Right atrium auricular region (tissue), 2 donors: ENCODE results near the gene TET2. TPM values are rescaled to one million over a fixed set of nuclear protein-coding genes. Genes with fewer than 3 reads are reported as not detected.

Experiments used
- DNase-seq: peaks from one replicate; pipeline ENCODE4 v3.0.0-alpha.2; 2019; ENCODE audit warnings: low spot score
- H3K27ac ChIP-seq, 2 donors: fragments of 200-600 bp; sonication (generic); 1 replicate in 1 of 2; 2 replicates in 1 of 2; pipeline ENCODE4 v1.5.1; 2016 to 2019
- H3K27me3 ChIP-seq, 2 donors: fragments of 200-600 bp; sonication (generic); one replicate each; pipeline versions ENCODE4 v1.5.1 to v1.6.0; 2017 to 2019
- H3K36me3 ChIP-seq: fragments of 200-600 bp; sonication (generic); one replicate; pipeline ENCODE4 v1.5.1; 2016
- H3K4me1 ChIP-seq, 2 donors: fragments of 200-600 bp; sonication (generic); one replicate each; pipeline versions ENCODE4 v1.5.1 to v1.6.0; 2017 to 2019
- H3K4me3 ChIP-seq, 2 donors: fragments of 200-600 bp; sonication (generic); 1 replicate in 1 of 2; 2 replicates in 1 of 2; pipeline ENCODE4 v1.5.1; 2017 to 2019; ENCODE audit warnings: mild to moderate bottlenecking in 1 of 2, moderate library complexity in 1 of 2
- H3K9me3 ChIP-seq, 2 donors: fragments of 200-600 bp; sonication (generic); one replicate each; pipeline ENCODE4 v1.5.1; 2019
- total RNA-seq, 2 donors: library from RNA; depleted of rRNA; stranded (reverse); fragments of >200 nt; gene quantifications; one replicate each; pipeline ENCODE4 v1.1.0, GENCODE V29; 2016
- TF ChIP-seq, protein P1 (sequence below), 2 donors: fragments of 200-600 bp; sonication (generic); IDR thresholded peaks; one replicate each; pipeline ENCODE4 v1.5.1; 2019; ENCODE audit warnings: antibody characterized with exemption in 2 of 2

The TET2 gene
- total RNA-seq, 2 donors from 2014 or later = 15.4 to 16.2 TPM

DNA sequence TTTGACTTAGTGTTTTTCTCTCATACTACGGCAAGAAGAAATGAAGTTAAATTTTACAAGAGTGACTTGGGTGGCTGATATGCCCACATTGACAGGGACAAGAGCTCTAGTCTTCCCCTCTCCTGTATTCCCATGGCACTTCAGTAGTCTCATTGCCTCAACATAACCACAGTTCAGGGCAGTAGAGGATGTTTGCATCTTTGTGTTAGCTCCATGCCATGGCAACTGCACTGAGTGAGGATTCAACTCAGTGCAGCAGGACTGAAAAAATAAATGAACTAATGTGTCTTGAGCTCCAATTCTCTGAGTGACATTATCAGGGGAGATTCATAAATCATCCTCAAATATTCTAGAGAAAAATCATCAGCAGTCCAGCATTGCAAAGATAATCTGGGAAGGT, 78.8 kb downstream of the TET2 start:
- Histone ChIP-seq H3K27me3 (no peaks in the 10 kb centered on the region), H3K36me3 (no peaks in the 10 kb centered on the region), H3K9me3 (no peaks in the 10 kb centered on the region), H3K4me3 (no peak overlapping the region), H3K4me1 (peaks cover 0 to 18% of the 10 kb centered on the region in 2 donors), H3K27ac (no peak overlapping the region)
- DNase-seq = no peak
- TF ChIP-seq, protein P1, sequence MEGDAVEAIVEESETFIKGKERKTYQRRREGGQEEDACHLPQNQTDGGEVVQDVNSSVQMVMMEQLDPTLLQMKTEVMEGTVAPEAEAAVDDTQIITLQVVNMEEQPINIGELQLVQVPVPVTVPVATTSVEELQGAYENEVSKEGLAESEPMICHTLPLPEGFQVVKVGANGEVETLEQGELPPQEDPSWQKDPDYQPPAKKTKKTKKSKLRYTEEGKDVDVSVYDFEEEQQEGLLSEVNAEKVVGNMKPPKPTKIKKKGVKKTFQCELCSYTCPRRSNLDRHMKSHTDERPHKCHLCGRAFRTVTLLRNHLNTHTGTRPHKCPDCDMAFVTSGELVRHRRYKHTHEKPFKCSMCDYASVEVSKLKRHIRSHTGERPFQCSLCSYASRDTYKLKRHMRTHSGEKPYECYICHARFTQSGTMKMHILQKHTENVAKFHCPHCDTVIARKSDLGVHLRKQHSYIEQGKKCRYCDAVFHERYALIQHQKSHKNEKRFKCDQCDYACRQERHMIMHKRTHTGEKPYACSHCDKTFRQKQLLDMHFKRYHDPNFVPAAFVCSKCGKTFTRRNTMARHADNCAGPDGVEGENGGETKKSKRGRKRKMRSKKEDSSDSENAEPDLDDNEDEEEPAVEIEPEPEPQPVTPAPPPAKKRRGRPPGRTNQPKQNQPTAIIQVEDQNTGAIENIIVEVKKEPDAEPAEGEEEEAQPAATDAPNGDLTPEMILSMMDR (IDR thresholded peaks at IDR 0.05) = no peak

DNA sequence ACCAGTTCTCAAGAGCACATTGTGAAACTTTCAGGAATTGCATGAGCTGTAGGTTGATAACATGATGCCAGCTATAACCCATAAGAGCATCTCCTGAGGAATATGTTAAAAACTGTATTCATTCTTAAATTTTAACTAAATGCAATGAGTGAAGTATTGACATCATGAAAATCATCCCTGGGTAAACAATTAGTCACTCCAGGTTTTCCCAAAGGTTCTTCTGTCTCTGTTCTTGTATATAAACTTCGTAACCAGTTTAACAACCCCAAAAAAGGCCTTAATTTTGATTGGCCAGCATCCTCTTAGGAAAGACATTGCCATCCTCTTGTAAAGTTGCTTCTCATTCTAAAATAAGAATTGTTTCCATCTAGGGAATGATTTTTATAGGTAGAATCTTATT, 80.4 kb downstream of the TET2 start:
- no peaks in the 10 kb centered on the region for H3K27me3 ChIP-seq

DNA sequence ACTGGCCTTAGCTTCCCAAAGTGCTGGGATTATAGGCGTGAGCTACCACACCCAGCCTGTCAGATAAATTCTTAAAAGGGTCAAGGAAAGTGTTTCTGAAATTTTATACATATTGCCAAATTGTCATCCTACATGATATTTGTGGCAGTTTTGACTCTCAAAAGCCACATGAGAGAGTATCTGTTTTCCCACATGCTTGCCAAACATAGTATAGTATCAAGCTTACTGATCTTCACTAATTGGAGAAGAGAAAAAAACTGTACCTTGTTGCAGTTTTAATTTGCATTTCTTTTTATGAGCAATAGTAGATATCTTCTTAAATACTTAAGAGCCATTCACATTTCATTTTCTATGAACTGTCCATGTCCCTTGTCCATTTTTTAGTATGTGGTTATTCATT, 83.6 kb downstream of the TET2 start:
- no peak for DNase-seq
- Histone ChIP-seq H3K27me3 (no peaks in the 10 kb centered on the region), H3K27ac (no peak overlapping the region), H3K4me1 (peaks cover 0 to 6% of the 10 kb centered on the region in 2 donors), H3K9me3 (no peaks in the 10 kb centered on the region), H3K36me3 (peaks cover 11% of the 10 kb centered on the region), H3K4me3 (no peak overlapping the region)
- TF ChIP-seq, protein P1 (IDR thresholded peaks at IDR 0.05) = no peak

More for the DNA sequence above, 80.4 kb downstream of the TET2 start:
- TF ChIP-seq, protein P1 (IDR thresholded peaks at IDR 0.05) = no peak
- Histone ChIP-seq H3K9me3 (no peaks in the 10 kb centered on the region), H3K27ac (no peak overlapping the region), H3K4me3 (no peak overlapping the region), H3K36me3 (no peaks in the 10 kb centered on the region), H3K4me1 (peaks cover 0 to 18% of the 10 kb centered on the region in 2 donors)
- DNase-seq = no peak

DNA sequence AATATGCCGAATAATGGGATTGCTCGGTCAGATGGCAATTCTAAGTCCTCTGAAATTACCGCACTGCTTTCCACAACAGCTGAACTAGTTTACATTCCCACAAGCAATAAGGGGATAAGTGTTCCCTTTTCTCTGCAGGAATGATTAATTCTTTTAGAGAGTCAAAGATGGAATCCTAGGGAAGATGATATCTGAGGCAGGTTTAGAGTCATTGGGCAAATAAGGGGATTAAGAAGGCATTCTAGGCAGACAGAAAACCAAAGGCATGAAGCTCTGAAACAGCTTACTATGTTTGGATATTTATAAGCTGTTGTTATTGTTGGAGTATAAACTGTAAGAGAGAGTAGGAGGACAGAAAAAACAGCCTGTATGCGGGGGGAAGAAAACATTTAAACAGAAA, 85.7 kb downstream of the TET2 start:
- TF ChIP-seq, protein P1 (IDR thresholded peaks at IDR 0.05) = no peak
- Histone ChIP-seq H3K36me3 (peaks cover 23% of the 10 kb centered on the region), H3K4me1 (peaks cover 0 to 12% of the 10 kb centered on the region in 2 donors), H3K4me3 (no peak overlapping the region), H3K27me3 (no peaks in the 10 kb centered on the region), H3K27ac (no peak overlapping the region), H3K9me3 (no peaks in the 10 kb centered on the region)
- DNase-seq = no peak

DNA sequence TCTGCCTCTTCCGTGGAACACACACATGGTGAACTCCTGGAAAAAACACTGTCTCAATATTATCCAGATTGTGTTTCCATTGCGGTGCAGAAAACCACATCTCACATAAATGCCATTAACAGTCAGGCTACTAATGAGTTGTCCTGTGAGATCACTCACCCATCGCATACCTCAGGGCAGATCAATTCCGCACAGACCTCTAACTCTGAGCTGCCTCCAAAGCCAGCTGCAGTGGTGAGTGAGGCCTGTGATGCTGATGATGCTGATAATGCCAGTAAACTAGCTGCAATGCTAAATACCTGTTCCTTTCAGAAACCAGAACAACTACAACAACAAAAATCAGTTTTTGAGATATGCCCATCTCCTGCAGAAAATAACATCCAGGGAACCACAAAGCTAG, 87.9 kb downstream of the TET2 start:
- DNase-seq = no peak
- TF ChIP-seq, protein P1 (IDR thresholded peaks at IDR 0.05) = no peak
- H3K4me3 ChIP-seq = no peak overlapping the region
- no peaks in the 10 kb centered on the region for H3K27me3 ChIP-seq
- H3K36me3 ChIP-seq = peaks cover 23% of the 10 kb centered on the region
- H3K27ac ChIP-seq = no peak overlapping the region
- peaks cover 0 to 15% of the 10 kb centered on the region in 2 donors for H3K4me1 ChIP-seq
- H3K9me3 ChIP-seq = no peaks in the 10 kb centered on the region

DNA sequence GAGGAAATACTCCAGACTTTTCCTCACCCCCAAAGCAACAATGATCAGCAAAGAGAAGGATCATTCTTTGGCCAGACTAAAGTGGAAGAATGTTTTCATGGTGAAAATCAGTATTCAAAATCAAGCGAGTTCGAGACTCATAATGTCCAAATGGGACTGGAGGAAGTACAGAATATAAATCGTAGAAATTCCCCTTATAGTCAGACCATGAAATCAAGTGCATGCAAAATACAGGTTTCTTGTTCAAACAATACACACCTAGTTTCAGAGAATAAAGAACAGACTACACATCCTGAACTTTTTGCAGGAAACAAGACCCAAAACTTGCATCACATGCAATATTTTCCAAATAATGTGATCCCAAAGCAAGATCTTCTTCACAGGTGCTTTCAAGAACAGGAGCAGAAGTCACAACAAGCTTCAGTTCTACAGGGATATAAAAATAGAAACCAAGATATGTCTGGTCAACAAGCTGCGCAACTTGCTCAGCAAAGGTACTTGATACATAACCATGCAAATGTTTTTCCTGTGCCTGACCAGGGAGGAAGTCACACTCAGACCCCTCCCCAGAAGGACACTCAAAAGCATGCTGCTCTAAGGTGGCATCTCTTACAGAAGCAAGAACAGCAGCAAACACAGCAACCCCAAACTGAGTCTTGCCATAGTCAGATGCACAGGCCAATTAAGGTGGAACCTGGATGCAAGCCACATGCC, 89.7 kb downstream of the TET2 start:
- TF ChIP-seq, protein P1 (IDR thresholded peaks at IDR 0.05) = no peak
- H3K36me3 ChIP-seq = peaks cover 23% of the 10 kb centered on the region

More for the DNA sequence above, 89.7 kb downstream of the TET2 start:
- no peak overlapping the region for H3K27ac ChIP-seq
- H3K9me3 ChIP-seq = no peaks in the 10 kb centered on the region
- no peak for DNase-seq
- peaks cover 0 to 20% of the 10 kb centered on the region in 2 donors for H3K4me1 ChIP-seq
- no peak overlapping the region for H3K4me3 ChIP-seq
- H3K27me3 ChIP-seq = no peaks in the 10 kb centered on the region
